ENCODE measurements around the gene KRTAP5-2. TPM values are rescaled to one million over a fixed set of nuclear protein-coding genes. Genes with fewer than 3 reads are reported as not detected.
"Not testable (repeated sequence)": the region's sequence is repeated elsewhere in the genome, so short reads cannot be mapped to it uniquely, and the experiment has no call there.

KRTAP5-2 gene
- total and polyA plus RNA-seq, 2 of the 4 experiments (the other 2 are of a cell fraction): not detected

- POLR2A ChIA-PET (ENCODE audit: unreplicated experiment); H3K14ac ChIP-seq (replicated peaks; ENCODE audit: low read depth, low read length); H2AK9ac ChIP-seq (replicated peaks; ENCODE audit: low read depth, low read length, poor library complexity); H3K27ac ChIP-seq (ENCODE audit: insufficient read depth, low read length); H3K18ac ChIP-seq (ENCODE audit: low read depth, low read length); intact Hi-C loops (cut with micrococcal nuclease); H3K4me1 ChIP-seq (ENCODE audit: control insufficient read depth, insufficient read depth, low read length); H3K23ac ChIP-seq (ENCODE audit: low read depth, low read length); H4K8ac ChIP-seq (ENCODE audit: low read depth in 2 of 2, low read length in 2 of 2); H2BK15ac ChIP-seq (ENCODE audit: low read depth, low read length); H2AK5ac ChIP-seq (ENCODE audit: low read depth, low read length); H2AFZ ChIP-seq (replicated peaks; ENCODE audit: low read length, poor library complexity); H3K9me3 ChIP-seq (ENCODE audit: control insufficient read depth, insufficient read depth, low read length); H4K20me1 ChIP-seq (ENCODE audit: insufficient read depth, low read length); H3K4me2 ChIP-seq (ENCODE audit: low read depth, low read length); H3K9me1 ChIP-seq (ENCODE audit: insufficient read depth, low read length); H3K79me1 ChIP-seq (ENCODE audit: low read depth in 1 of 2, low read length in 2 of 2); dilution Hi-C loops (cut with HindIII; ENCODE audit: low sequenced_read_pairs, unreplicated experiment); H2BK5ac ChIP-seq (ENCODE audit: low read depth, low read length, poor library complexity, severe bottlenecking); H3K36me3 ChIP-seq (ENCODE audit: control insufficient read depth, insufficient read depth, low read length); DNase-seq; in situ Hi-C loops (cut with MboI; ENCODE audit: low sequenced_read_pairs); H3K9ac ChIP-seq (ENCODE audit: low read depth, low read length); H3K56ac ChIP-seq (ENCODE audit: extremely low read depth, insufficient read depth, low read length); H2BK120ac ChIP-seq (ENCODE audit: low read depth, low read length); H4K91ac ChIP-seq (ENCODE audit: insufficient read depth, low read depth, low read length); H2BK20ac ChIP-seq (ENCODE audit: low read depth, low read length); H3K4ac ChIP-seq (ENCODE audit: low read depth, low read length); H4K5ac ChIP-seq (ENCODE audit: low read depth, low read length); H3K4me3 ChIP-seq (ENCODE audit: insufficient read depth, low read depth, low read length); BruUV-seq (replicated peaks): not testable (repeated sequence)
- CTCF ChIA-PET: interaction anchor here (0.9 to 2.2 kb wide), 2 partner anchors 10 to 12 kb away, joined by 4 to 7 read pairs; no protein-coding TSS in a partner anchor
- WGBS, 2 experiments (ENCODE audit: extremely low coverage in 2 of 2, insufficient read length in 1 of 2): 17% methylated on average over 9 of the region's 18 CpGs; no CpG with 5 or more reads in 1 of the 2 experiments
- ATAC-seq (ENCODE audit: low read depth): peak; percentile 42
- peaks cover 52% of the 10 kb centered on the region for H3K27me3 ChIP-seq (ENCODE audit: control insufficient read depth, insufficient read depth, low read length)
These were observed 9.2 kb upstream of the KRTAP5-2 start for GRCh38 chr11:1607156-1607845.

GRCh38 chr11:1605923-1606322, 7.8 kb upstream of the KRTAP5-2 start:
- H3K9me3 ChIP-seq (ENCODE audit: control insufficient read depth, insufficient read depth, low read length); DNase-seq; H3K36me3 ChIP-seq (ENCODE audit: control insufficient read depth, insufficient read depth, low read length); ATAC-seq (ENCODE audit: low read depth); H3K56ac ChIP-seq (ENCODE audit: extremely low read depth, insufficient read depth, low read length); H3K18ac ChIP-seq (ENCODE audit: low read depth, low read length); H3K4me1 ChIP-seq (ENCODE audit: control insufficient read depth, insufficient read depth, low read length); in situ Hi-C loops (cut with MboI; ENCODE audit: low sequenced_read_pairs); H4K91ac ChIP-seq (ENCODE audit: insufficient read depth, low read depth, low read length); H2BK5ac ChIP-seq (ENCODE audit: low read depth, low read length, poor library complexity, severe bottlenecking); H4K8ac ChIP-seq (ENCODE audit: low read depth in 2 of 2, low read length in 2 of 2); H2AK5ac ChIP-seq (ENCODE audit: low read depth, low read length); H3K4ac ChIP-seq (ENCODE audit: low read depth, low read length); H3K23ac ChIP-seq (ENCODE audit: low read depth, low read length); H3K9me1 ChIP-seq (ENCODE audit: insufficient read depth, low read length); H3K4me3 ChIP-seq (ENCODE audit: insufficient read depth, low read depth, low read length); intact Hi-C loops (cut with micrococcal nuclease); POLR2A ChIA-PET (ENCODE audit: unreplicated experiment); H2AK9ac ChIP-seq (replicated peaks; ENCODE audit: low read depth, low read length, poor library complexity); H2BK15ac ChIP-seq (ENCODE audit: low read depth, low read length); H2BK20ac ChIP-seq (ENCODE audit: low read depth, low read length); H4K5ac ChIP-seq (ENCODE audit: low read depth, low read length); H3K79me1 ChIP-seq (ENCODE audit: low read depth in 1 of 2, low read length in 2 of 2); H3K27ac ChIP-seq (ENCODE audit: insufficient read depth, low read length); dilution Hi-C loops (cut with HindIII; ENCODE audit: low sequenced_read_pairs, unreplicated experiment); BruUV-seq (replicated peaks); H4K20me1 ChIP-seq (ENCODE audit: insufficient read depth, low read length); H3K4me2 ChIP-seq (ENCODE audit: low read depth, low read length); H2AFZ ChIP-seq (replicated peaks; ENCODE audit: low read length, poor library complexity); H3K14ac ChIP-seq (replicated peaks; ENCODE audit: low read depth, low read length); H2BK120ac ChIP-seq (ENCODE audit: low read depth, low read length); H3K9ac ChIP-seq (ENCODE audit: low read depth, low read length): not testable (repeated sequence)
- WGBS, 2 experiments (ENCODE audit: extremely low coverage in 2 of 2, insufficient read length in 1 of 2): 85% methylated on average over 6 of the region's 13 CpGs; no CpG with 5 or more reads in 1 of the 2 experiments
- peaks cover 49% of the 10 kb centered on the region for H3K27me3 ChIP-seq (ENCODE audit: control insufficient read depth, insufficient read depth, low read length)
- CTCF ChIA-PET: interaction anchor here (1.0 kb wide), 1 partner anchor 11 kb away, joined by 4 read pairs; no protein-coding TSS in a partner anchor
